ENCODE measurements around the gene C11orf21.

Gene C11orf21

DNA sequence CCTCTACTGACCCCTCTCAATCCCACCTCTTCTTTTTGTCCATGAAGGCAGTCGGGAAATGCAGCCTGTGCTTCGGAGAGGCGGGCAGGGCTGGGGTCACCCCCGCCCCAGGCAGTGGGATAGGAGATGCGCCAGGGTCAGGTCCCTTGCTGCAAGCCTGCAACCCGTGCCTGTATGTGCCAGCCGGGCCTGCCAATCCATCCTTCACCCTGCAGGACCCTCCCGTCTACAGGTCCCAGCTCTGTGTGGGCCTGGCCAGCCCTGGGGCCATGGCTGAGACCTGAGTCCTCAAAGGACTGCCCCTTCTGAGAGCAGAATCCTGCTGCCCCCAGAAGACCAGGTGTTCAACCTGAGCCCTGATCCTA is 42.3 kb downstream of the C11orf21 start:
- DNase-seq (ENCODE audit: low read depth), result no peak

DNA sequence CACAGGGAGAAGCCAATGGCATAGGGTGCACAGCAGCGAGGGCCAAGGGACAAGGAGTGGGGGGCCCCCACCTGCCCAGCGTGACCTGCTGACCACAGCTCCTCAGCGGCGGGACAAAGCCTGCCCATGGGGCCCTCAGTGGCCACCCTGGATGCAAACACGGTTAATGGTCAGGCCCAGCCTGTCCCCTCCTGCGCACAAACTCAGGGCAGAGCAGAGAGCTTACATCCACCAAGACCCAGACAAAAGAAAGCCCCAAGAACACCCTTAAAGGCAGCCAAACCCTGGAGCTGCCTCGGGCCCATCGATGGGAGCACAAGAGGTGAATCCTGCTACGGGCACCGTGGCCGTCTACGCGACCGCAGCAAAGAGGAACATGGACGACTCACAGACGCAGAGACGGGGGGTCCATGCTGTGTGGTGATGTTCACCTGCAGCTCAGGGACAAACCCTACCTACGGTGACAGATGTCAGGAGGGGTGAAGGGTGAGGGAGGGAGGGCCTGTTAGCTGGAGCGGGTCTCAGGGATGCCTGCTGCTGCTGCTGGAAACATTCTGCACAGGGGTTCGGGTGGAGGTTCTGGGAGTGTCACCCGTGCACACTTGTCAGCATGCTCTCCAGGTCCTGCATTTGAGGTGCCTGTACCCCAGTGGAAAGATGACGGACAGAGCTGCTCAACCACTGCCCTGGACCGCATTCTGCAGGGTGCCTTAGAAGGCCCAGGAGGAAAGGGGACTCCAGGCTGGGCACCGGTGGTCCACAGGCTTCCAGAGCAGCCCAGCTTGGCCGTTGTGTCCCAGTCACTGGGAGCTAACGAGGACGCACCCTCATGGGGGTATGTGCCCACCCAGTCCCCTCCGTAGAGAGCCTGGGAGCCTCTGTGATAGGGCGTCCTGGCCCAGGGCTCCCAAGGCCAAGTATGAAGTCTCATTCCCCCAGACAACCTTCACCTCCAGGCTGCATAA is 42.9 kb downstream of the C11orf21 start:
- no peak for DNase-seq (ENCODE audit: low read depth)

DNA sequence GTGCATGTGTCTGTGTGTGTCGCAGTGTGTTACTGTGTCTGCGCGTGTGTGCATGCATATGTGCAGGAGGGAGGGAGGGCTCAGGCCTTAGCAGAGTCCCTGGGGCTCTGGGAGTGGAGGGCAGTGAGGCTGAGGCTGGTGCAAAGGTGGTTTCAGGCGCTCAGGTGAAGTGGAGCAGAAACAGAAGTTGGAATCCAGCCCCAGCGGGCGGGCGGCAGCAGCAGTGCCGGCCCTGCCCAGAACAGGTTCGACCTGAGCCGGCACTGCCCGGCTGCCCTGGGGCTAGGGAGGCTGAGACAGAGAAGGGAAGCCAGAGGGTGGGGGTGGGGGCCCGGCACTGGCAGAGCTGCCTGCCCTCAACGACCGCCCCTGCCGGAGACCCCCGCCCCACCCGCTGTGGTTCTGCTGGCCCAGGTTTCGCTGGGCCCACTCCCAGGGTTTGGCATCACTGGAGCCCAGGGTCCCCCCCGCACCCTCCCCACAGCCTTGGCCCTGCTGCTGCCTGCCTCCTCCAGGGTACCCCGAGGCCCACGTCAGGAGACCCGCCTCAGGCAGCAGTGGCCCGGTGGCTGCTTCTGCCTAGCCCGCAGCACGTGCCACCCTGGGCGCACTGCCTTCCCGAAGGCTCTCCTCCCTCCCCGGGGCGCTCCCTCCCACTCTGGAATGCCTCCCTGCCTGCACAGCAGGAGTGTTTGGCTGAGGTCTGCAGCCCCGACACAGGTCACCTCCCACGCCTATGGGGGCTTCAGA is 44.6 kb downstream of the C11orf21 start:
- DNase-seq (ENCODE audit: low read depth), result no peak

DNA sequence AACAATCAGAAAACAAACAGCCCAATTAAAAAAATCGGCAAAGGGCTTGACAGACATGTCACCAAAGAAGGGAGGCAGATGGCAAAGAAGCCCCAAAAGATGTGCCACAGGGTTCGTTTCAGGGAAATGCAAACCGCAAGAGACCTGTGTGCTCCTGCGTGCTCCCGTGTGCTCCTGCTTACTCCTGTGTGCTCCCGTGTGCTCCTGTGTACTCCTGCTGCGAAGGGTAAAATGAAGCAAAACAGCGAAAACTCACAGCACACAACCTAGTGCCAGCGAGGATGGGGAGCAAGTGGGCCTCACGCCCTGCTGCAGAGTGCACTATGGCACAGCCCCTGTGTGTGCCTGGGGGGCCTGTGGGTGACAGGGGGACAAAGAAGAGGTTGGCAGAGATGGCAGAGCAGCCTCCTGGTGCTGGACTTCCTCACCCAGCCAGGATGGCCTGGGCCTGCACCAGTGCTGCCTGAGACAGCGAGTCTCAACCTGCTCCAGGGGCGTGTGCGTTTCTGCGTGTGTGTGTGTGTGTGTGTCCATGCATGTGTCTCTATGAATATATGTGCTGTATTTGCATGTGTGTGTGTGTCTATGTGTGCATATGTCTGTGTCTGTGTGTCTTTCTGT is 45.3 kb downstream of the C11orf21 start:
- no peak for DNase-seq (ENCODE audit: low read depth)

DNA sequence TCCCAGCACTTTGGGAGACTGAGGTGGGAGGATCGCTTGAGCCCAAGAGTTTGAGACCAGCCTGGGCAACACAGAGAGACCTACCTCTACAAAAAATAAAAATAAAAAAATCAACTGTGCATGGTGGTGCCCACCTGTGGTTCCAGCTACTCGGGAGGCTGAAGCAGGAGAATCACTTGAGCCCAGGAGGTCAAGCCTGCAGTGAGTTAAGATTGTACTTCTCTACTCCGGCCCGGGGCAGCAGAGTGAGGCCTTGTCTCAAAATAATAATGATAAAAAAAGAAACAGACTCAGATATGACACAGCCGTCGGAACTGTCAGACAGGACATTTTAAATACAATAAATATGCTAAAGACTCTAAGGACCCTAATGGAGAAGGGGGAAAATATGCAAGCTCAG is 49.7 kb downstream of the C11orf21 start:
- no peak for DNase-seq (ENCODE audit: low read depth)

DNA sequence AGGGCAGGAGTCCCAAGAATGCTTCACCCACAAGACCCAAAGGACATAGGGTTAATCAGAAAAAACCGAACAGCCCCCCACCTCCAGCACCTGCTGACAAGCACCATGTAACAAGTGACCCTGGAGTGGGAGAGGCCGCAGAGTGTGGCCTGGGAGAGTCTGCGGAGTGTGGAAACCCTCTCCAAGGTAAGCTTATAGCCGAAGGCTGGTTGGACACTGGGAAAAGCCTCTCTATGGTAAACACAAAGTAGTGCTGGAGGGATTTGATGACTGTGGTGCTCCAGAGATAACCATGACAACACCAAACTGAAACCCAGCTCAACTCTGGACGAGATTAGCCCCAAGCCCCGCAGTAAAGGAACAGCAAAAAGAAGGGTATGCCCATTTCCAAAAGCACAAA is 50.6 kb downstream of the C11orf21 start:
- DNase-seq (ENCODE audit: low read depth), result no peak

DNA sequence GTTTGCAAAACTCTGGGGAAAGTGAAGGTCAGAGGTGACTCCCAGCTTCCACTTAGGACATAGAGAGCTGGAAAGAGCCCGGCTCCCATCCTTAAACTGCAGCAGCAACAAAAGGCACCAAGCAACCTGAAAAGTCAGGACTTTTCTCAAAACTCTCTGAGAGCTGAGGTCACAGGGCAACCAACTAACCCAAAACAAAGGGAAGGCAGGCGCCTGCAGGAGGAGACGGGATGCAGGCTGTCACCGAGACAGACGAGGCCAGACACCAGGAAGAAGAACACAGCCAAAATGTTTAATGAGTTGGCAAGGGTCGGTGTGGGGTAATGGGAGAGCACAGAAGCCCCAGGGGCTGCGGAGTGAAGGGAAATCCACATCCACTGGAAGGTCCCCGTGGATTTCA is 51.2 kb downstream of the C11orf21 start:
- no peak for DNase-seq (ENCODE audit: low read depth)

DNA sequence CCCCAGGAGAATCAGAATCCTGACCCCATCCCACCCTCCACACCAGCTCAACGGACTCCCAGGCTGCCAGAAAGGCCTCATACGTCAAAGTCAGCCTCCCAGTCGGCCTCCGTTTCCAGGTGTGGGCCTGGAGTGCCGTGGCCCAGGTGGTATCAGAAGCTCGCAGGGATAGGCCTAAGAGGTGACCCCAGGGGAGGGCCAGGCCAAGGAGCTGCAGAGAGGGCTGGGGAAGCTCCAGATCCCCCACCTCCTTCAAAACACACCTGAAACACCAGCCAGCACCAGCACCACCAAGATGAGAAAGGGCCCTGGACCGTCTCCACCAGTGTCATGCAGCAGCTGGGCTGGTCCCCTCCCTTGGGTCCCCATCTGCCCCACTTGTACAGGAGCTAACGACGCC is 51.7 kb downstream of the C11orf21 start:
- no peak for DNase-seq (ENCODE audit: low read depth)

DNA sequence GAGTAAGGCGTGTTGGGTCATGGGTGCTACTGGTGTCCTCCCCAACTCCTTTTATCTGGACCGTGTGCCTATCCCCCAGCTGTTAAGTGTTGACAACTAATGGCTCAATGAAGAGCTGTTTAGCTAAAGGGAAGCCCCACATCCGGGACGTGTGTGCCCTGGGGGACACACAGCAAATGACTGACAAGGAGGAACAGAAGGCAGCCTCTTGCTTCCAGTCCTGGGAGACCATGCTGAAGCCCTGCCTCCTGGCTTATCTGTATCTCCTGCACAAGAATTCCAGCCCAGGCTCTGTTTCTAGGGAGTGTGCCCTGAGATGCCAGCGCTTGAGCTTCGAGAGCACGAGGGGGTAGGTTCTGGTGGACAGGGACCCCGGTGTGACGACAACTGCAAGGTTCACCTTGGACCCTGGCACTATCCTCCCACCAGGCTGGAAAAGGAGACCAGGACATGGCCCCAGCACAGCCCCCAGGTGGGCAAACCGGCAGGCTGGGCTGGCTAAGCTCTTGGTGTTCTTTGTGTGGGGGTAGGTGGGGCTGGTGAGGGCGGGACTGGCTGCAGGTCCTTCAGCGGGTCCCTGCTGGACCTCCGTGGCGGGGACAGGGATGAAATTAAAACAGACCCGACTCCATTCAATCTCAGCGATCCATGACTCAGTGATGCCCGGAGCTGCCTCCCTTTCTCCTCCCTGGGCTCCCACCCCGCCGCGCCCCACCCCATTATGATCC is 52.4 kb downstream of the C11orf21 start:
- no peak for DNase-seq (ENCODE audit: low read depth)

DNA sequence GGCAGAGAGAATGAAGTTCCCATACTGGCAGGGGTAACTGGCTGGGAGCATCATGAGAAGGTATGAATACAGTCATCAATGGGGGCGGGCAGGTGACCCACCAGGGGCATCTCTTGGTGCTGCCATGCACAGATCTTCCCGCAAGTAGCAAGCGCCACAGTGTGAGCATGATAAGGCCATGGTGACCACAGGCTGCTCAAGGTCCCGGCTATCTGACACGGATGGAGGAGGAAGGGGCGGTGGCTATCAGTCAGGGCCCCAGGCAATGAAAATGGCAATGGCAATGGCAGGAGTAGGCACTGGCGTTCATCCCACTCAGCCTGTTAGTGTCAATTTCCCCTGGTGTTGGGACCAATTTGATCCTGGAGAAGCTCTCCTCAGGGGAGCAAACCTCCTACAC is 53.0 kb downstream of the C11orf21 start:
- no peak for DNase-seq (ENCODE audit: low read depth)

DNA sequence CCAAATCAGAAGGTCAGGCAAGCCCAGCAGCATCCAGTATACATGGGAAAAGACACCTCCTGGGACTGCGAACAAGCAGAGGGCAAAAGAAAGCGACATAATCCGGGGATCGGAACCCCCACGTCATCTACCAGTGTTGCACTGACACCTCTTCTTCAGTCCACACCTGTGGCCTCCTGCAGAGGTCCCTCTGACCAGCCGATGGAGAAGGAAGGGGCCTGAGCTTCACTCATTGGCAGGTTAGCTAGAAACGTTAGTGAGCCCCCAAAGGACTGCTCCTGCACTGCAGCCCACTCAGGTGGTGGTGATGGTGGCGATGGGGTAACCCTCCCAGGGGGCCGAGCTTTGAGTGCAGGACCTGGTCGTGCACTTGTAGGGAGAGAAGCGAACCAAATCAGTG is 53.5 kb downstream of the C11orf21 start:
- no peak for DNase-seq (ENCODE audit: low read depth)

DNA sequence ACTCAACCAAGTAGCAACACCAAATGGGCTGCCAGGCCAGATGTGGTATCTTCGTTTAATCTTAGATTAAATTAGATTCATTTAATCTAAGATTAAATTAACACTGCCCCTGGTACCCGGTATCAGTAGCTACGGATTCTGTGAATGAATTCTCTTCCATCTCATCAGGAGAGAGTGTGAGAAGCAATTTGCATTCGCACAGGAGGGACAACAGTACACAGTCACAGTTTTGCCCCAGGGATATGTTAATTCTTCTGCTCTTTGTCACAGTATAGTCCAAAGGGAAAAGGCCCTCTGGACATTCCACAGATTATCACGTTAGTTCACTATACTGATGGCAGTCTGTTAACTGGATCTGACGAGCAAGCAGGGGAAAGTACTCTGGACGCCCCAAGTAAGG is 54.2 kb downstream of the C11orf21 start:
- no peak for DNase-seq (ENCODE audit: low read depth)
